HCT116 (cell line): ENCODE measurements around the gene C15orf62.

Experiments
- CBX3 ChIP-seq: IDR thresholded peaks from 2 replicates; pipeline ENCODE4 v1.6.1; 2012; ENCODE audit warnings: low read depth
- CEBPB ChIP-seq: IDR thresholded peaks from 2 replicates; pipeline ENCODE4 v1.6.1; 2012; ENCODE audit warnings: low read depth
- ELF1 ChIP-seq: IDR thresholded peaks from 2 replicates; pipeline ENCODE4 v1.6.1; 2012; ENCODE audit warnings: low read depth, borderline replicate concordance
- EZH2 ChIP-seq: fragments of 200-600 bp; sonication (generic); IDR thresholded peaks from 2 replicates; pipeline ENCODE4 v1.6.1; 2017; ENCODE audit warnings: antibody characterized with exemption, mixed run types
- JUND ChIP-seq: IDR thresholded peaks from 2 replicates; pipeline ENCODE4 v1.6.1; 2012
- POLR2A ChIP-seq: IDR thresholded peaks from 2 replicates; pipeline ENCODE4 v1.7.0; 2011; ENCODE audit warnings: borderline replicate concordance; ENCODE audit not compliant: insufficient read depth, insufficient read length; ENCODE audit errors: extremely low read depth
- RAD21 ChIP-seq: IDR thresholded peaks from 2 replicates; pipeline ENCODE4 v1.6.1; 2012; ENCODE audit warnings: low read depth, mild to moderate bottlenecking
- TF ChIP-seq, protein P1 (sequence below), 3 experiments: fragments of 200-600 bp in 1 of 3; sonication (generic) in 1 of 3; IDR thresholded peaks in 2 of 3; conservative IDR thresholded peaks in 1 of 3; 2 replicates each; pipeline ENCODE4 v1.5.1; 2012 to 2017; ENCODE audit warnings: low read depth in 2 of 3, low read length in 2 of 3, antibody characterized with exemption in 1 of 3, borderline replicate concordance in 1 of 3, control low read depth in 1 of 3, mild to moderate bottlenecking in 1 of 3, mixed read lengths in 1 of 3, mixed run types in 1 of 3, moderate library complexity in 1 of 3; ENCODE audit not compliant: insufficient read depth in 1 of 3
- TF ChIP-seq, protein P2 (sequence below): IDR thresholded peaks from 2 replicates; pipeline ENCODE4 v1.6.1; 2012; ENCODE audit warnings: low read depth

DNA sequence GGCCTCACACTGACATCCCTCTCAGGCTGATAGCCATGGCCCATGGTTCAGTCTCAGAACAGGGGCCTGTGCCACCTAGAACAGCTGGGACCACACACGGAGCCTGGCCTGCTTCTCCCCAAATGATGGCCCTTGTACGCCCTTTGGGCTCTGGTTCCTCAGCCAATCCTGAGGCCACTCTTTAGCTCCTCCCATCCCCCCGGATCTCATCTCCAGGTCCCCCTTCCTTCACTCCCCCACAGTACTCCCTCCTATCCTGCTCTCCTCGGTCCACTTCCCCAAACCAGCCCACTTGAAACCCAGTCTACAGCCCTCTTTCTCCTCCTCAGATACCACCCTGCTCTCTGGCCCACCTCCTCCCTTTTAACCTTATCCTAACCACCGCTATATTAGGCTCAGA, 19.3 kb downstream of the C15orf62 start:
- TF ChIP-seq, protein P1, sequence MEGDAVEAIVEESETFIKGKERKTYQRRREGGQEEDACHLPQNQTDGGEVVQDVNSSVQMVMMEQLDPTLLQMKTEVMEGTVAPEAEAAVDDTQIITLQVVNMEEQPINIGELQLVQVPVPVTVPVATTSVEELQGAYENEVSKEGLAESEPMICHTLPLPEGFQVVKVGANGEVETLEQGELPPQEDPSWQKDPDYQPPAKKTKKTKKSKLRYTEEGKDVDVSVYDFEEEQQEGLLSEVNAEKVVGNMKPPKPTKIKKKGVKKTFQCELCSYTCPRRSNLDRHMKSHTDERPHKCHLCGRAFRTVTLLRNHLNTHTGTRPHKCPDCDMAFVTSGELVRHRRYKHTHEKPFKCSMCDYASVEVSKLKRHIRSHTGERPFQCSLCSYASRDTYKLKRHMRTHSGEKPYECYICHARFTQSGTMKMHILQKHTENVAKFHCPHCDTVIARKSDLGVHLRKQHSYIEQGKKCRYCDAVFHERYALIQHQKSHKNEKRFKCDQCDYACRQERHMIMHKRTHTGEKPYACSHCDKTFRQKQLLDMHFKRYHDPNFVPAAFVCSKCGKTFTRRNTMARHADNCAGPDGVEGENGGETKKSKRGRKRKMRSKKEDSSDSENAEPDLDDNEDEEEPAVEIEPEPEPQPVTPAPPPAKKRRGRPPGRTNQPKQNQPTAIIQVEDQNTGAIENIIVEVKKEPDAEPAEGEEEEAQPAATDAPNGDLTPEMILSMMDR (IDR thresholded peaks at IDR 0.05 in 2 of 3, conservative IDR thresholded peaks at IDR 0.05 in 1 of 3; ENCODE audit: borderline replicate concordance in 1 of 3, insufficient read depth in 1 of 3, low read depth in 2 of 3, low read length in 2 of 3), result no peak
- TF ChIP-seq CBX3 (no peak), POLR2A (no peak), RAD21 (no peak), JUND (no peak), EZH2 (no peak), CEBPB (no peak), ELF1 (no peak)
- TF ChIP-seq, protein P2, sequence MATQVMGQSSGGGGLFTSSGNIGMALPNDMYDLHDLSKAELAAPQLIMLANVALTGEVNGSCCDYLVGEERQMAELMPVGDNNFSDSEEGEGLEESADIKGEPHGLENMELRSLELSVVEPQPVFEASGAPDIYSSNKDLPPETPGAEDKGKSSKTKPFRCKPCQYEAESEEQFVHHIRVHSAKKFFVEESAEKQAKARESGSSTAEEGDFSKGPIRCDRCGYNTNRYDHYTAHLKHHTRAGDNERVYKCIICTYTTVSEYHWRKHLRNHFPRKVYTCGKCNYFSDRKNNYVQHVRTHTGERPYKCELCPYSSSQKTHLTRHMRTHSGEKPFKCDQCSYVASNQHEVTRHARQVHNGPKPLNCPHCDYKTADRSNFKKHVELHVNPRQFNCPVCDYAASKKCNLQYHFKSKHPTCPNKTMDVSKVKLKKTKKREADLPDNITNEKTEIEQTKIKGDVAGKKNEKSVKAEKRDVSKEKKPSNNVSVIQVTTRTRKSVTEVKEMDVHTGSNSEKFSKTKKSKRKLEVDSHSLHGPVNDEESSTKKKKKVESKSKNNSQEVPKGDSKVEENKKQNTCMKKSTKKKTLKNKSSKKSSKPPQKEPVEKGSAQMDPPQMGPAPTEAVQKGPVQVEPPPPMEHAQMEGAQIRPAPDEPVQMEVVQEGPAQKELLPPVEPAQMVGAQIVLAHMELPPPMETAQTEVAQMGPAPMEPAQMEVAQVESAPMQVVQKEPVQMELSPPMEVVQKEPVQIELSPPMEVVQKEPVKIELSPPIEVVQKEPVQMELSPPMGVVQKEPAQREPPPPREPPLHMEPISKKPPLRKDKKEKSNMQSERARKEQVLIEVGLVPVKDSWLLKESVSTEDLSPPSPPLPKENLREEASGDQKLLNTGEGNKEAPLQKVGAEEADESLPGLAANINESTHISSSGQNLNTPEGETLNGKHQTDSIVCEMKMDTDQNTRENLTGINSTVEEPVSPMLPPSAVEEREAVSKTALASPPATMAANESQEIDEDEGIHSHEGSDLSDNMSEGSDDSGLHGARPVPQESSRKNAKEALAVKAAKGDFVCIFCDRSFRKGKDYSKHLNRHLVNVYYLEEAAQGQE, result no peak
